Muscle of back (tissue), 11 donors: ENCODE data around the gene DNAJB4. TPM values are rescaled to one million over a fixed set of nuclear protein-coding genes. Genes with fewer than 3 reads are reported as not detected.
A peak's percentile ranks its signal among the peaks of the same experiment; 100 is the strongest.
"Not testable (repeated sequence)": the region's sequence is repeated elsewhere in the genome, so short reads cannot be mapped to it uniquely, and the experiment has no call there.

Source experiments
- DNase-seq, 3 donors: peaks; one replicate each; pipeline versions ENCODE4 v3.0.0 to v3.0.0-alpha.2; 2013
- polyA plus RNA-seq, 10 donors: library from polyadenylated mRNA; unstranded; fragments of 120-200 nt; gene quantifications; one replicate each; pipeline ENCODE4 v1.2.1, GENCODE V29; 2013; ENCODE audit not compliant: insufficient read length in 10 of 10

The DNAJB4 gene
- polyA plus RNA-seq, 10 donors = 56.4 to 95.7 (median 76.8) TPM

DNA sequence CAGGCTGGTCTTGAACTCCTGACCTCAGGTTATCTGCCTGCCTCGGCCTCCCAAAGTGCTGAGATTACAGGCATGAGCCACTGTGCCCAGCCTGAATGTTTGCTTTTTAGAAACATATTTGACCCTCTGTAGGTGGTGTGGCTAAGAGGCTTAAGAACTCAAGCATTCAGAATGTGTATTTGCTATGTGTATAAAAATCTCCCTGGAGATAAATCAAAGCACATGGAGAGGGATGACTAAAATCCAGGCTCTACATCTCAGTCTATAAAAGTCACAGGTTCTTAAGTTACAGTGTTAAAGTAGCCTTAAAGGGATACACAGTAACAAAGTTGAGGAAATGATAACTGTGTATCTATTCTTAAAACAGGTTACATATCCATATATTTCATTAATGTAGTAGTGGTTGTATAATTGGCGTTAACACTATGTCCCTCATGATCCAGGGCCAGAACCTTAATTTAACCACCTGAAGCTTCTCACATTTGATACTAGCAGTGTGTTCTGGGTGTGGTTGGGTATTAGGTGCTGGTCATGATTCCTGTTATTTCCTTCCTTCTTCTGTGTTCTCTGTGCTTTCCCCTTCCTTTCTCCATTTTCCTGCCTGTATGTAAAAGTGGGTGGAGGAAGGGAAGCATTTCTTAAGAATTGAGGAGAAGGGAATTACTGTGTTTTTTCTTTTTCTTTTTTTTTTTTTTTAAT is 57.2 kb downstream of the DNAJB4 start:
- peak in 1 of 3 donors; percentile 52 for DNase-seq

DNA sequence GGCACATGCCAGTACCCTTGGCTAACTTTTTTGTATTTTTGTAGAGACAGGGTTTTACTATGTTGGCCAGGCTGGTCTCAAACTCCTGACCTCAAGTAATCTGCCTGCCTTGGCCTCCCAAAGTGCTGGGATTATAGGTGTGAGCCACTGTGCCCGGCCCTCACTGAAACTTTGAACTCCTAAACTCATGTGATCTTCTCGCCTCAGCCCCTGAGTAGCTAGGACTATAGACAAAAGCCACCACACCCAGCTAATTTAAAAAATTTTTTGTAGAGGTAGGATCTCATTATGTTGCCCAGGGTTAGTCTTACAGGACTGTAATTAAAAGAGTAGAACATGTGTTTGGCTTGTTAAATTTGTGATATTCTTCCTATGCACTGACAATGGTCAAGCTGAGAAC is 60.1 kb downstream of the DNAJB4 start:
- DNase-seq = not testable (repeated sequence)

Other genes with a start within 250 kb of the DNAJB4 start
- 10 to 100 TPM; 25.5 to 48.0 (median 36.4) TPM for gene USP33, start 245.1 kb upstream of the DNAJB4 start, polyA plus RNA-seq
- gene MIGA1, start 225.3 kb upstream of the DNAJB4 start, polyA plus RNA-seq = 10 to 100 TPM in 6 of 10 donors, 1 to 10 TPM in 4; 7.7 to 14.8 (median 11.0) TPM
- gene NEXN, start 116.3 kb upstream of the DNAJB4 start, polyA plus RNA-seq = 100 to 1,000 TPM; 156 to 388 (median 225) TPM
- 100 to 1,000 TPM; 124 to 222 (median 175) TPM for gene FUBP1, start 25.9 kb upstream of the DNAJB4 start, polyA plus RNA-seq
- 1 to 10 TPM in 7 of 10 donors, under 1 TPM in 3; 0.85 to 2.2 (median 1.3) TPM for gene GIPC2, start 41.0 kb downstream of the DNAJB4 start, polyA plus RNA-seq